Measurements from ENCODE around the gene PCYOX1L. TPM values are rescaled to one million over a fixed set of nuclear protein-coding genes. Genes with fewer than 3 reads are reported as not detected.

Gene PCYOX1L
- total and polyA plus RNA-seq, 9 of the 15 experiments (the other 6 are each of a cell fraction or from before 2014, with no cell fraction given), result 2.3 to 17.9 (median 6.0) TPM

DNA sequence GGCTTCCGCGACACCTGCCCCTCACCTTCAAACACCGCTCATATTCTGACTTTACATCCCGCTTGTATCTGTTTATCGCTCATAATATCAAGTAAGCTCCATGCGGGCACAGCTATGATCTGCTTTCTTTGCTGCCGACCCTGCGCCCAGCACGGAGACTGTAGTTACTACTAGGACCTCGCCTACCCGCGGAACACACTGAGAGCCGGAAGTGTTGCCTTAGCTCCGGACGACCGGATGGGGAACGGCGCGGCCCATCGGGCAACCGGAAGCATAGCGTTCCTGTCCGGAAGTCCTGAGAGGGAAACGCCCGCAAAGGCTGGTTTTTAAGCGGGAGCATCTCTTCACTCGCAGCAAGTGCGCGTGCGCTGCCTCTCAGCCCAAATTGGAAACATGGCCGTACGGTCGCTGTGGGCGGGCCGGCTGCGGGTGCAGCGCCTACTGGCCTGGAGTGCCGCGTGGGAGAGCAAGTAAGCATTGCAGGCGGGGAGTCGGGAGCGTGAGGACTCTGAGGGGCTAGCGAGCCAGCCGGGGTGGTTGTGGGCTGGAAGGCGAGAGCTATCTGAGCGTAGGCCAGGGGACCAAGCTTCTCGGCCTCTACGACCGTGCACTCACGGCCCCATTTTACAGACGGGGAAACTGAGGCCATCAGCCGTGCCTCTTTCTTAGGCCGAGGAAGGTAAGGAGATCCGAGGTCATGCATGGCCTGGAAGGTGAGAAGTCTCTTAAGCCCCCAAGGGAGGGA, 12.5 kb upstream of the PCYOX1L start, which contains the start of gene GRPEL2 (continued):
- no peak for TF ChIP-seq CAMTA2 (CRISPR knock-in tag; conservative IDR thresholded peaks at IDR 0.05)
- peak; percentile 93 for TF ChIP-seq POLR2B (IDR thresholded peaks at IDR 0.05; ENCODE audit: low read depth, partially characterized antibody)
- peak; percentile 46 for TF ChIP-seq SAP30 (IDR thresholded peaks at IDR 0.05; ENCODE audit: borderline replicate concordance, insufficient read depth, low read depth, low read length, poor library complexity, severe bottlenecking)
- no peak for TF ChIP-seq MYNN (IDR thresholded peaks at IDR 0.05)
- TF ChIP-seq MYNN (CRISPR knock-in tag; IDR thresholded peaks at IDR 0.05), result no peak
- peak; percentile 95 for TF ChIP-seq LCOR (CRISPR knock-in tag; IDR thresholded peaks at IDR 0.05)
- no peak for TF ChIP-seq SAFB2 (IDR thresholded peaks at IDR 0.05; ENCODE audit: borderline replicate concordance, low read depth, low read length, severe bottlenecking)
- peak; percentile 99 for TF ChIP-seq PHF8 (IDR thresholded peaks at IDR 0.05; ENCODE audit: borderline replicate concordance, low read length)
- no peak for TF ChIP-seq TAL1 (IDR thresholded peaks at IDR 0.05)
- no peak for TF ChIP-seq ZNF134 (CRISPR knock-in tag; conservative IDR thresholded peaks at IDR 0.05)
- TF ChIP-seq, protein P1, sequence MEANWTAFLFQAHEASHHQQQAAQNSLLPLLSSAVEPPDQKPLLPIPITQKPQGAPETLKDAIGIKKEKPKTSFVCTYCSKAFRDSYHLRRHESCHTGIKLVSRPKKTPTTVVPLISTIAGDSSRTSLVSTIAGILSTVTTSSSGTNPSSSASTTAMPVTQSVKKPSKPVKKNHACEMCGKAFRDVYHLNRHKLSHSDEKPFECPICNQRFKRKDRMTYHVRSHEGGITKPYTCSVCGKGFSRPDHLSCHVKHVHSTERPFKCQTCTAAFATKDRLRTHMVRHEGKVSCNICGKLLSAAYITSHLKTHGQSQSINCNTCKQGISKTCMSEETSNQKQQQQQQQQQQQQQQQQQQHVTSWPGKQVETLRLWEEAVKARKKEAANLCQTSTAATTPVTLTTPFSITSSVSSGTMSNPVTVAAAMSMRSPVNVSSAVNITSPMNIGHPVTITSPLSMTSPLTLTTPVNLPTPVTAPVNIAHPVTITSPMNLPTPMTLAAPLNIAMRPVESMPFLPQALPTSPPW (CRISPR knock-in tag; IDR thresholded peaks at IDR 0.05), result no peak; the same call in 1 of the 2 replicates
- TF ChIP-seq, protein P2, sequence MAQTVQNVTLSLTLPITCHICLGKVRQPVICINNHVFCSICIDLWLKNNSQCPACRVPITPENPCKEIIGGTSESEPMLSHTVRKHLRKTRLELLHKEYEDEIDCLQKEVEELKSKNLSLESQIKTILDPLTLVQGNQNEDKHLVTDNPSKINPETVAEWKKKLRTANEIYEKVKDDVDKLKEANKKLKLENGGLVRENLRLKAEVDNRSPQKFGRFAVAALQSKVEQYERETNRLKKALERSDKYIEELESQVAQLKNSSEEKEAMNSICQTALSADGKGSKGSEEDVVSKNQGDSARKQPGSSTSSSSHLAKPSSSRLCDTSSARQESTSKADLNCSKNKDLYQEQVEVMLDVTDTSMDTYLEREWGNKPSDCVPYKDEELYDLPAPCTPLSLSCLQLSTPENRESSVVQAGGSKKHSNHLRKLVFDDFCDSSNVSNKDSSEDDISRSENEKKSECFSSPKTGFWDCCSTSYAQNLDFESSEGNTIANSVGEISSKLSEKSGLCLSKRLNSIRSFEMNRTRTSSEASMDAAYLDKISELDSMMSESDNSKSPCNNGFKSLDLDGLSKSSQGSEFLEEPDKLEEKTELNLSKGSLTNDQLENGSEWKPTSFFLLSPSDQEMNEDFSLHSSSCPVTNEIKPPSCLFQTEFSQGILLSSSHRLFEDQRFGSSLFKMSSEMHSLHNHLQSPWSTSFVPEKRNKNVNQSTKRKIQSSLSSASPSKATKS (CRISPR knock-in tag; IDR thresholded peaks at IDR 0.05), result peak; percentile 57; the same call in 1 of the 2 replicates
- TF ChIP-seq MTA1 (IDR thresholded peaks at IDR 0.05; ENCODE audit: borderline replicate concordance), result no peak; the same call in 1 of the 2 replicates
- no peak for TF ChIP-seq HNRNPL (IDR thresholded peaks at IDR 0.05; ENCODE audit: low read depth, low read length)
- TF ChIP-seq NFE2L1 (tag; IDR thresholded peaks at IDR 0.05; ENCODE audit: borderline replicate concordance, low read depth), result no peak
- TF ChIP-seq KDM1A (IDR thresholded peaks at IDR 0.05), result peak; percentile 90 to 96
- TF ChIP-seq, protein P3, sequence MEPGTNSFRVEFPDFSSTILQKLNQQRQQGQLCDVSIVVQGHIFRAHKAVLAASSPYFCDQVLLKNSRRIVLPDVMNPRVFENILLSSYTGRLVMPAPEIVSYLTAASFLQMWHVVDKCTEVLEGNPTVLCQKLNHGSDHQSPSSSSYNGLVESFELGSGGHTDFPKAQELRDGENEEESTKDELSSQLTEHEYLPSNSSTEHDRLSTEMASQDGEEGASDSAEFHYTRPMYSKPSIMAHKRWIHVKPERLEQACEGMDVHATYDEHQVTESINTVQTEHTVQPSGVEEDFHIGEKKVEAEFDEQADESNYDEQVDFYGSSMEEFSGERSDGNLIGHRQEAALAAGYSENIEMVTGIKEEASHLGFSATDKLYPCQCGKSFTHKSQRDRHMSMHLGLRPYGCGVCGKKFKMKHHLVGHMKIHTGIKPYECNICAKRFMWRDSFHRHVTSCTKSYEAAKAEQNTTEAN (CRISPR knock-in tag; IDR thresholded peaks at IDR 0.05), result peak; percentile 73; the same call in 1 of the 2 replicates
- TF ChIP-seq ZNF717 (CRISPR knock-in tag; IDR thresholded peaks at IDR 0.05), result no peak
- no peak for TF ChIP-seq MECOM (CRISPR knock-in tag; IDR thresholded peaks at IDR 0.05)
- TF ChIP-seq SMARCA5 (IDR thresholded peaks at IDR 0.05), result peak; percentile 98
- TF ChIP-seq FOXJ3 (CRISPR knock-in tag; IDR thresholded peaks at IDR 0.05), result no peak
- TF ChIP-seq TEAD2 (tag; IDR thresholded peaks at IDR 0.05), result no peak
- no peak for TF ChIP-seq BACH1 (tag; IDR thresholded peaks at IDR 0.05)
- TF ChIP-seq ZNF146 (CRISPR knock-in tag; IDR thresholded peaks at IDR 0.05; ENCODE audit: unreplicated experiment), result no peak
- peak; percentile 96 for TF ChIP-seq KLF1 (tag; IDR thresholded peaks at IDR 0.05)

All from K562 (cell line).